ENCODE results near the gene CDKN1B.

DNA sequence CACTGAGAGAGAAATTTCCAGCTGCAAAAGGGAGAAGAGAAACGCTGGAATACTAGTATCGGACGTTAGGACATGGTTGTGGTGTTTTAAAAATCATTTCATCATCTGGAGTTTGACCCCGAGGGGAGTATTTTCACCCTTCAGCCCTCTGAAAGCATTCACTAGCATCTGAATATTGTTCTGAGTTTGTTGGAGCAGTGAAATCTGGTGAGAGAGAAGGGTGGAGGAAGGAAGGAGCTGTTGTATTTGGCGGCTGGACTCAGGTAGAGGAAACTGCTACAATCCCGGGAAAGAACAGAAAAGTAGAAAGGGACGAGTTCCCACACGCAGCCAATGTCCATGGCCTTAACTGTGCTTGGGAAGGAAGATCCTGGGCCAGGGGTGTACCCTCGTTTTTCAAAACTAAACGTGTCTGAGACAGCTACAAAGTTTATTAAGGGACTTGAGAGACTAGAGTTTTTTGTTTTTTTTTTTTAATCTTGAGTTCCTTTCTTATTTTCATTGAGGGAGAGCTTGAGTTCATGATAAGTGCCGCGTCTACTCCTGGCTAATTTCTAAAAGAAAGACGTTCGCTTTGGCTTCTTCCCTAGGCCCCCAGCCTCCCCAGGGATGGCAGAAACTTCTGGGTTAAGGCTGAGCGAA lies 896 bp upstream of the CDKN1B start:
- TF ChIP-seq, protein P1, sequence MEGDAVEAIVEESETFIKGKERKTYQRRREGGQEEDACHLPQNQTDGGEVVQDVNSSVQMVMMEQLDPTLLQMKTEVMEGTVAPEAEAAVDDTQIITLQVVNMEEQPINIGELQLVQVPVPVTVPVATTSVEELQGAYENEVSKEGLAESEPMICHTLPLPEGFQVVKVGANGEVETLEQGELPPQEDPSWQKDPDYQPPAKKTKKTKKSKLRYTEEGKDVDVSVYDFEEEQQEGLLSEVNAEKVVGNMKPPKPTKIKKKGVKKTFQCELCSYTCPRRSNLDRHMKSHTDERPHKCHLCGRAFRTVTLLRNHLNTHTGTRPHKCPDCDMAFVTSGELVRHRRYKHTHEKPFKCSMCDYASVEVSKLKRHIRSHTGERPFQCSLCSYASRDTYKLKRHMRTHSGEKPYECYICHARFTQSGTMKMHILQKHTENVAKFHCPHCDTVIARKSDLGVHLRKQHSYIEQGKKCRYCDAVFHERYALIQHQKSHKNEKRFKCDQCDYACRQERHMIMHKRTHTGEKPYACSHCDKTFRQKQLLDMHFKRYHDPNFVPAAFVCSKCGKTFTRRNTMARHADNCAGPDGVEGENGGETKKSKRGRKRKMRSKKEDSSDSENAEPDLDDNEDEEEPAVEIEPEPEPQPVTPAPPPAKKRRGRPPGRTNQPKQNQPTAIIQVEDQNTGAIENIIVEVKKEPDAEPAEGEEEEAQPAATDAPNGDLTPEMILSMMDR (conservative IDR thresholded peaks at IDR 0.05; ENCODE audit: low read depth, low read length), result no peak
- no peak for TF ChIP-seq EZH2 (IDR thresholded peaks at IDR 0.05; ENCODE audit: borderline replicate concordance, low read depth, low read length, poor library complexity, severe bottlenecking)
